8988T (cell line): ENCODE data around the gene PEX14.
A peak's percentile ranks its signal among the peaks of the same experiment; 100 is the strongest.
"Not testable (repeated sequence)": the region's sequence is repeated elsewhere in the genome, so short reads cannot be mapped to it uniquely, and the experiment has no call there.

Source experiments
- DNase-seq: peaks from one replicate; pipeline ENCODE4 v3.0.0; 2011

The PEX14 gene

GRCh38 chr1:10450836-10451235 is 23.9 kb upstream of the PEX14 start:
- DNase-seq: no peak

- no peak for DNase-seq
These were observed 23.5 kb upstream of the PEX14 start for GRCh38 chr1:10451287-10451686.

- DNase-seq: no peak
These were observed 18.7 kb upstream of the PEX14 start for GRCh38 chr1:10456048-10456447.

GRCh38 chr1:10456661-10457060 is 18.1 kb upstream of the PEX14 start:
- no peak for DNase-seq

GRCh38 chr1:10457462-10457861 is 17.3 kb upstream of the PEX14 start:
- DNase-seq: not testable (repeated sequence)

- no peak for DNase-seq
These were observed 16.9 kb upstream of the PEX14 start for GRCh38 chr1:10457875-10458274.

GRCh38 chr1:10459184-10459583 is 15.6 kb upstream of the PEX14 start:
- DNase-seq: no peak

- DNase-seq: no peak
These were observed 7.7 kb upstream of the PEX14 start for GRCh38 chr1:10467078-10467477.

GRCh38 chr1:10470043-10470442 is 4.7 kb upstream of the PEX14 start:
- no peak for DNase-seq

- DNase-seq: no peak
These were observed 3.1 kb upstream of the PEX14 start for GRCh38 chr1:10471411-10472219.

GRCh38 chr1:10472220-10473144 is 2.3 kb upstream of the PEX14 start, which contains the start of gene DFFA:
Gene DFFA, minus strand, starts transcription at chr1:10472529. Its CDS starts 71 bp downstream, at chr1:10472458.
- peak; percentile 74 for DNase-seq

- no peak for DNase-seq
These were observed 1.5 kb upstream of the PEX14 start for GRCh38 chr1:10473145-10473765.

GRCh38 chr1:10474309-10474612 is 489 bp upstream of the PEX14 start:
- not testable (repeated sequence) for DNase-seq

GRCh38 chr1:10475510-10475909 is 760 bp downstream of the PEX14 start:
- DNase-seq: no peak

- DNase-seq: no peak
These were observed 4.5 kb downstream of the PEX14 start for GRCh38 chr1:10479296-10479695.

GRCh38 chr1:10480614-10481013 is 5.9 kb downstream of the PEX14 start:
- DNase-seq: no peak

- no peak for DNase-seq
These were observed 9.8 kb downstream of the PEX14 start for GRCh38 chr1:10484521-10484920.

GRCh38 chr1:10489291-10490055 is 14.7 kb downstream of the PEX14 start:
- no peak for DNase-seq

- DNase-seq: no peak
These were observed 15.7 kb downstream of the PEX14 start for GRCh38 chr1:10490286-10490970.

- no peak for DNase-seq
These were observed 19.6 kb downstream of the PEX14 start for GRCh38 chr1:10494418-10494753.

- DNase-seq: peak; percentile 42
These were observed 20.2 kb downstream of the PEX14 start for GRCh38 chr1:10494754-10495474.

- no peak for DNase-seq
These were observed 20.7 kb downstream of the PEX14 start for GRCh38 chr1:10495475-10495817.
